ENCODE results near the gene GRID1.

GRID1 gene

DNA sequence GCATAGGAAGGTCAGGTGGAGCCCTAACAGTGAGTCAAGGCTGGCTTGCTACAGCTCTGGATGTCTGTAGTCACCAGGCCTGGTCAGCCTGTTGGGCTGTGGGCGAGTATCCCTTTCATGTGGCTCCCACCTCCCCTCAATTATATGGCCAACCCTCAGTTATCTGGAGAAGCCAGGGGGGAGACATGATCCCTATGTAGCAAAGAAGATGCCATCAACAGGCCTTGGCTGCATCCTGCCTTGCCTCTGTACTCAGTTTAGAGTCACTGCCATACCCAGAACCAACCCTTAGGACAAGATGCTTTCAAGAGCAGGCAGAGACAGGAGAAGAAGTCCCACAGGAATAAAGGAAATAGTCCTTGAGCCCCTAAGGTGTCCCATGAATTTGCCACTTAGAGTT lies 763.9 kb downstream of the GRID1 start:
- no peak for DNase-seq

DNA sequence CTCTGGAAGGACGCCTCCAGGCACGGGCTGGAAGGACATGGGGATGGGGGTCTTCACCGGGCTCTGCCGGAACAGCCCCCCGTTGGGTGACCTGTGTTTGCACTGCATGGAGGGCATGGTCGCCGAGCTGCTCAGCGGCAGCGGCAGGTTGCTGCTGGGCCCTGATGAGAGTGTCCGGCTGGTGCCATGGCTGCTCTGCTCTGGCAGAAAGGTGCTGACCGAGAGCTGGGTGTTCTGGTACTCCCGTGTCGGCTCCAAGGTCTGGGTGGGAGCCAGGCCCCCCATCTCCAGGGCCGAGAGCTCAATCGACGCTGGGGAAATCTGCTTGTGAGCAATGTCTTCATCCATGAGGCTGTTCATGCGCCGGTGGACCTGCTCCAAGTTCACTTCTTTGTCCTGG lies 764.3 kb downstream of the GRID1 start:
- DNase-seq = no peak

DNA sequence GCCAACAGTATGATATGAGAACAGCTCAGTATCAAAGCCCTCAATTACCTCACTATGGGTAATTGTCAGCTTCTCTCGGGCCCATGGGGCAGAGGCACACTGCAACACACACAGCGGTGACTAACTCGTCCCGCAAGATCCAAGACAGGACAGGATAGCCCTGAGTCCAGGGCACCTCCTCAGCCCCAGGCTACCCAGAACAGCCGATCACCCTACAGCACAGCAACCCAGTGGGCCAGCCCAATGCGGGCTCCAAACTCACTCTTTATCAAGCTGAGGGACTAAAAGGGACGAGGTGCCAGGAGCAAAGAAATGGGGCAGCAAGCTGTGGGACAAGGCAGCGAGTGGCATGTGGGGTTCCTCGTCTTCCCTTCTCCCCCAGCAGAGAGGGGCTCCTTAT lies 765.1 kb downstream of the GRID1 start:
- no peak for DNase-seq

DNA sequence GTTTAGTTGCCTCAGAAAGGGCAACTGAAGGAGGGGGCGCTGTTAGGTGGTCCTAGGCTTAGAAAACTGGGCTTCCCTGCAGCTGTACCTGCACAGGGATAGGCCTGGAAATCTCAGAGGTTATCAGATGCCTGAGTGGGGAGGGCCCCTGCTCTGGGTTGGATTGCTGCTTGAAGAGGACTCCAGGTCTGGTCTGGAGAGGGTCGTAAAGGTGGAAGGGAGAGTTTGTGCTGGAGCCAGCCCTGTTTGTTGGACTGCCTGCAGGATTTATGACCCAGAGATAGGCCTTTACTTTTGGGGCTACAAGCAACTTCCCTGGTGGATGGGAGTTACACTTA lies 765.9 kb downstream of the GRID1 start:
- no peak for DNase-seq

DNA sequence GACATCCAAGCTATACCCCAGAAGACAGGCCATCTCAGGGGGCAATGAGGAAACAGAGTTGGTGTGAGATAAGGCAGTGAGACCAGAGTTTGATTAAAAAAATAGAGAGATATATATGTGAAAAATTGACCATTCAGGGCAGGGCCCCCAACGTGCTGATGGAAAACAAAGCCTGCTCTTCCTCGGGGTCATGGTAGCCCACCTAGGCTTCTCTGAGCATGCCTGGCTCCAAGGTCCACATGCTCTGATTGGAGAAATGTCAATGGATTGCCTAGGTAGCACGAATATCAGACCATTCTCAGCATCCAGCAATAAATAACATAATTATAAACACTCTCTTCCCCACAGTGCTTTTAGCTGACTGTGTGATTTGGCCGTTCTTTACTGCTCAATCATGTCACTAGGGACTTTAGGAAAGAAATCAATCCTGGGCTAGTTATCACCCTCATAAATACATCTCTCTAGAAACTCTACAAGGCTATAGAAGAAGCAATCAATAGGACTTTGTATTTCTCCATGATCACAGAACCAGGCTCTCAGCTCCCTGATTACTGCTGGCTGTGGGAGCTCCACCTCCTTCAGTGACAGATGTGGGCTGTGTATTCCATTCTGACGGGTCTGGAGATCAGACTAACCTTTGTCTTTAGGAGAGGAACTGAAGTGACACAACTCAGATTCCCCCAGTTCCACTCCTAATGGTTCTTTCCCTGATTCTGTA lies 766.4 kb downstream of the GRID1 start:
- DNase-seq = no peak

DNA sequence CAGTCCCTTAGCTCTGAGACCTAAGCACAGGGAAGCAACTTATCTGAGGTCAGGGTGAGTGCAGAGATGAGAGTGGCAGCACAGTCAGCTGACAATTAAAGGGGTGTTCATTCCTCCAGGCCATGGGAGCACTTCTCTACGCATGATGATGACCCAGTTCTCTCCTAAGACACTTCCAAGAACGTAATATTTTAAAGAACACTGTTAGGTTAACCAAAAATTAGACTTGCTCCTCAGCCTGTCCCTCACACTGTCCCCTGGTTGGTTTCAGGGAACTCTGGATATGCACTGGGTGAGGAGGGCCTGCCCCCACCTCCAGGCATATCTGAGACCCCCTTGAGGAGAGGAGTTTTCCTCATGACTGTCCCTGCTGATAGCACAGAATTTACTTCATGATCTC lies 767.5 kb downstream of the GRID1 start:
- DNase-seq = no peak

DNA sequence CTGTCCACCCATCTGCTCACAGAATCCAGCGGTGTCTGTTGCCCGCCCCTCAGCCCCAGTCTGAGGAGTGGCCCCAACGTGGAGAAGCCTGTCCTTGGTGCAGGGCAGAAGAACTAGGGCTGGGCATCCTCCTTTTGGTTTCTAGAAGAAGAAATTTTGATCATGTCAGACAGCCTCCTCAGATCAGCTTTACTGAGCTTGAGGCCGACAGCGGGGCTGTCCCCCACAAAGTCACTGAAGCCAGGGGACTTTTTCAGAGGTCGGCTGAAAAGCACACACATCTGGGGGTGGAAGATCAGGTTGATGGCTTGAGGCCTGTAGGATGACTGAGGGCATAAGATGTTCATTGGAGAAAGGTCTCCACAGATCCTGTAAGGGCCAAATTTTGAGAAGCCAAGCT lies 767.9 kb downstream of the GRID1 start:
- no peak for DNase-seq

DNA sequence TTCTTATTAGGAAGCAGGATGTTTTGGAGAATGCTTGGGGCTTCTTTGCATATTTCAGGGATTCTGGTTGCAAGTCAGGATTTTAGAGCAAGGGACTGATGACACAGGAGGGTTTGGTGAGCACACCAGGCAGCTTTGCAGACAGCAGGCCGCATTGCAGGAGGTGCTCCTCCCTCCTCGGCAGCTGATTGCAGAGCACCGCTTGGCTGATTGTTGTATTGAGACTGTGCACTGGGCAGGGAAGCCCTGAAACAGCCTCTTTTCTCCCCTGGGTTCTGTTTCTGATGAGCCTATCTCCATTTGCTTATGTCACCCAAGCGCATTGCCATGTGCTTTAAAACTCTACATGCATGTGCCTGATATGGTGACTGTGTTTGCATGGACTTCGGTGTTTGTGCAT lies 769.6 kb downstream of the GRID1 start:
- DNase-seq = no peak

DNA sequence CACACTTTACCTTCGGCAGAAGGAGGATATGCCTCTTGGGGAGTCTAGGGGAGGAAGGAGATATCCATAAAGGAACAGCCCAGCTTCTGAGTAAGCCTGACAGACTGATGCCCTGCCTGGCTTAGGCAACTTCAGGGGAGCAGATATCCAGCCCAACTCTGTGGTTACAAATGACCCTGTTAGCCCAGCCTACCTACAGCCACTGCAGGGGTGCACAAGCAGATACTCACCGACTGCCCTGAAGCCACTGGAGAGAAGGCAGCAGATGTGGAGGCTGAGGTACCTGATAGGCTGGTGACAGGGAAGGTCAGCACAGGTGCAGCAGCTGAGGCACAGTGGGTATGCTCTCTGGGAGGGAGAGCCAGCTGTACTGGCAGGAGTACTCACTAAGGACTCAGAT lies 770.2 kb downstream of the GRID1 start:
- DNase-seq = no peak

DNA sequence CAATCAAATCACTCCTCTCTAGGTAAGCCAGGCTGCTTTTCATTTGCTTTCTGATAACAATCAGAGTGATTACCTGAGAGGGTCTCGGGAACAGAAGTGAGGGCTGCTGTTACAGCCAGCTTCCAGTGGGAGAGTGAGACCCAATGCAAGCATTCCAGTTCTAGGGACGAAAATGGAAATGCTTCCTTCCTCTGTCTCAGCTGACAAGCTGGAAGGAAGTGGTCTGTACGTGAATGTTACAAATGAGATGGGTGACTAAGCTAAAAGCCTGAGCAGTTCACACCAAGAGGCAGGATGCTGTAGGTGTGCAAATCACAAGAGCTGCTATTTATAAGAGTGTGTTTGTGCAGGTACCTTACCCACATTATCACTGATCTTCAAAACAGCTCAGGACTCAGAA lies 772.4 kb downstream of the GRID1 start:
- no peak for DNase-seq

DNA sequence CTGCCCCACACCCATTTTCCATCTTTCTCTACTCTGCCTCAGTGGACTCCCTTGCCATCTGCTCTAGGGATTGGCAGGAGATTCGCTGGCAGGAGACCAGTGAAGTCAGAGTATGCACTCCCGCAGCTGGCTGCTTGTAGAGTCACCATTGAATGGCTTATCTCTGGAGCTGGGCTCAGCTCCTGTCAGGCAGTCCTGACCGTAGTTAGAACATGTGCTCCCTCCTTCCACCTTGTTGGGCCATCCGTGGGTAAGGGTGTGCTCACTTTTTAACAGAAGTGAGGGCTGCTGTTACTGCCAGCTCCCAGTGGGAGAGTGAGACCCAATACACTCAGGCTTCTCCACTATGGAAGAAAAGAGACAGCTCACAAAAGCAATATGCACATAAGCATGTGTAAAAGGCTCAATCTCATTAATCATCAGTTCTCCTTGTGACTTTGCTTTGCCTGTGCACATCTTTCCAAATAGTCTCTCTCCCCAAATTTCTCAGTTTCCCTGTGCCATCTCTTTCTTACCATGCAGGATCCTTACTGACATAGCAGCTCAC lies 773.3 kb downstream of the GRID1 start:
- no peak for DNase-seq

DNA sequence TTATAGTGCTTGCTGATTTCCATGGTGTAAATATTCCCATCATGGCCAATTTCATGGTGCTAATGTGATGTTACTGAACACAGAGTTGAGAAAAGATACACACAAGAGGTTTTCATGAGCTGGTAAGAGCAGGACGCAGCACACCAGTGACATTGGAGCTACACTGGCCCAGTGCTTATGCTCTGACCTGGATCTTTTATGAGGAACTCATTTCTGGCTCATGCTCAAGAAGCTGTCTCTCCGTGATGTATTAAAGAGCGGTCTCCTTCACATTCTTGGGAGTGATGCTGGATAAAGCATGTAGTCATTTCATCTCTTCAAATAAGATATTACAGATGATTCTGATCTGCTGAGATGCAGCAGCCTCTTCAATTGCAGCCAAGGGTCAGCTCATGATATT lies 785.2 kb downstream of the GRID1 start:
- DNase-seq = no peak

DNA sequence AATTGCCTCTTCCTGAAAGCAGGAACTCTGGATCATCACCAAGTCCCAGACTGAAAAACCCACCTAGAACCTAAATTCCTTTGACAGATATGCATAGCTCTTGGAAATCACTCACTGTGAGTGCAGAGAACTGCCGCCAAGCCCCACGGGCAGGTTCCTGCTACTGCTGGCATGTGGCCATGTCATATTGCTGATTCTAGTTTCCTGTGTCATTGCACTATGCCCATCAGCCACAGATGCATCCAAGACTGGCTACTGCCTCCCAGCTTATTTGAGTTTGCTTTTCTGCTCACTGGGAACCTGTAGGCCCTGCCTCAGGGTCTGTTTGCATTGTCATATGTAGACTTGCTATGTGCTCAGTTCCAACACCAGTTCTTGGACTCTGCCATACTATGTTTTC lies 786.0 kb downstream of the GRID1 start:
- DNase-seq = no peak

DNA sequence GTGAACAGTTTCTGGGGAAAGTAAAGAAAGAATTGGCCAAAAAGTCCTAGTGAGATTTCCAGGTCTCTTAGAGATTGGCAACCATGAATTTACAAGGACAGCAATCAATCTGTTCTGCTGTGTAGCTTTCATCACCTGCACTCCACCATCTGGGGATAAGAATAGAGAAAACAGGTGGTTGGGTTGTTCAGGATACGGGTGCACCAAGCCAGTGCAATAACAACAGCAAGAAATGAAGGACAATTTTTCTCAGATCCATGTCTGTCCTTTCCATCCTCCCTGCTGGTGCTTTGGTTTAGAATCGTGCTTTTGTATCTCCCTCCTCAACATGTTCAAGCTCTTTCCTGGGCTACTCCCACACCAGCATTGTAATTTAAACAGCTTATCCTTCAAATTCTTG lies 787.7 kb downstream of the GRID1 start:
- DNase-seq = no peak

DNA sequence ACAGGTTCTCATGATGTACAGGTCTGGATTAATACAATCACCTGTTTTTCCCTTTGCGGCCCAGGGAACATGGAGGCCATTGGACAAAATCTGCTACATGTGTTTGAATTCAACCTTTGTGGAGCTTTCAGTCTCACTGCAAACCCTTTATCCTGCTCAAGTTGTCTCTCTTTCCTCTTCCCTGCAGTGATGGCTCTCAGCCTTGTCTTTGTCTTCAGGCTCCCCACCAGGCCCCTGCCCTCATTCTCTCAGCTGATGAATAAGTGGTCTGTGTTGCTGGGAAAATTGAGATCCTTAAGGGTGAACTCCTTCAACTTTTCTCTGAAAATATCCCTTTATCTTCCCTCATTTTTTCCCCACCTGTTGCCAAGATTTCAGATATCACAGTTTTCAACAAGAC lies 791.2 kb downstream of the GRID1 start:
- DNase-seq = no peak

DNA sequence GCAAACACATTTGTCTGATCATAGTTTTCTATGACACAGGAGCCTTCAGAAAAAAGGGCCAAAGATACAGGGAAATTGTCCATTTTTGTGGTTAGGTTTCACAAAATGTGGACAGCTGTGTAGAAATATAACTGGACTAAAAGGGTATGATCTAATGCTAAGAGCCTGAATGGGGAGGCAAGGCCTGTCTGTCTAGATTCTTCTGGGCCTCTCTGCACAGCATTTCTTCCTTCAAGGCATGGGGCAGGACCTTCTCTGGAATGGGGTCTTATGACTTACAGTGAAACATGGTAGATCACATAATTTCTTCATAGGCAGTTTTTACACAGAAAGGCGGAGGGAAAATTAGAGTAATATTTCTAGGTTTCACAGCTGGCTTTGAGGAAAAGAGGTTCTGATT lies 795.7 kb downstream of the GRID1 start:
- no peak for DNase-seq

DNA sequence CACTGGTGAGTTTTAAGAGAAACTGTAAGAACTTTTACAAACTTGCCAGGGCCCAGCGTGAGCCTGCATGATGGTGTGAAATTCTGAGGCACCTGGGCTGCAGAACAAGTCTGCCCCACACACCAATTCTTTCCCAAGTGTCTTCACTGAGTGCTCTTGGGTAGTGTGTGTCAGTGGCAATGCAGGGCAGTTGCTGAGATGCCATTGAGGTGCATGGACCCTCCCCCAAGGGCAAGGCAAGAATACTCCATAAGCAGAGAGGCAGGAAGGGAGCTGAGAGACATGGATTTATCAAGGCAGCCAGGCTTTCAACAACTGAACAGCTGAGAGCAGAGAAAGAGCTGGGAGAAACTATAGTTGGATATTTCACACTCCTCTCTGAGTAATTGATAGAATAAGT lies 801.2 kb downstream of the GRID1 start:
- no peak for DNase-seq

DNA sequence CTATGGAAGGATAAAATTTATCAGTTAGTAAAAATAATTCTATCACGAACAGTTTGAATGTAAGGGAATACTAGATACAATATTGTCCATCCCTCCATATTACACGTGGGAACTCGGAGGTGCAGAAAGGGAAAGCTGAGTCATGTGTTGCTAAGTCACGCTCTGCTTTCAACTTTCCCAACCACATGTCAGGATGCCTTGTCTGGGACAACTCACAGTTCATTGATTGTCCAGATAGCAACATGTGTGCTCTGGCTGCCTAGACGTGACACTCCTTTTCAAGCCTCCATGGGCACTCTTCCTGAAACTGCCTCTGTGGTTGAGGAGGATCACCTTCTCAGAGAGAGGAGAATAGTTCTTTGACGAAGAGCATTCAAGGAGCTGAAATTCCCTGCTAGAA lies 808.1 kb downstream of the GRID1 start:
- DNase-seq = no peak

DNA sequence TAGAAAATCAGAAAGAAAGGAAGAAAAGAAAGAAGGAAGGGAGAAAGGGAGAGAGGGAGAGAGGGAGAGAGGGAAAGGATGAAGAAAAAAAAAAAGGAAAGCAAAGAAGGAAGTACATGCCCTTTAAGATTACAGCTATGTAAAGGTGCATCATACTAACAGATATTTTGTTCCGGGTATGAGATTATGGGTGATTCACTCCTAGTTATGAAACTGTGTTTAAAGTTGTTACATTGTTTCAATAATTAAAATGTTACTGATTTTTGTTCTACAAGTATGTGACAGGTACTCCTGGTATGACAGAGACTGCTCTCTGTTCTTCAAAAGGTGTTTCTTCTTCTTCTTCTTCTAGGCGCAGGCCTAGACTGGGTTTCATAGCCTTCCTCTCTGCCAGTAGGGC lies 808.9 kb downstream of the GRID1 start:
- DNase-seq = no peak

DNA sequence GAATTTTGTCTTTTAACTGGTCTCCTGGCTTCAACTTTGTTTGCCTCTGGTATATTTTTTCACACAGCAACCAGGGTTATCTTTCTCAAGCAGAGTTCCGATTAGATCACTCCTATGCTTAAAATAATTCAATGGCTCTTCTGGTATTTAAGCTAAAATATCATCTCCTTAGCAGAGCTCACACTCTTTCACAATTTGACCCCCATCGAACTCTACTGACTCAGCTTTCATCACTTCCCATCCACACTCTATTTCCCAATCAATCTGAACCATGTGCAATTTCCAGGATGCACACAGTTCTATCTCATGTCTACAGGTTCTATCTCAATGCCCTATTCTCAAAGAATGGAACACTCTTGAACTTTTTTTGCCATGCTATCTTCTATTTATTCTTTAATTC lies 809.5 kb downstream of the GRID1 start:
- DNase-seq = no peak
